Measurements from ENCODE around the gene STARD7. TPM values are rescaled to one million over a fixed set of nuclear protein-coding genes. Genes with fewer than 3 reads are reported as not detected.

STARD7 gene
- polyA plus RNA-seq, 2 of the 4 experiments (the other 2 are of a cell fraction) = 101 to 136 TPM

DNA sequence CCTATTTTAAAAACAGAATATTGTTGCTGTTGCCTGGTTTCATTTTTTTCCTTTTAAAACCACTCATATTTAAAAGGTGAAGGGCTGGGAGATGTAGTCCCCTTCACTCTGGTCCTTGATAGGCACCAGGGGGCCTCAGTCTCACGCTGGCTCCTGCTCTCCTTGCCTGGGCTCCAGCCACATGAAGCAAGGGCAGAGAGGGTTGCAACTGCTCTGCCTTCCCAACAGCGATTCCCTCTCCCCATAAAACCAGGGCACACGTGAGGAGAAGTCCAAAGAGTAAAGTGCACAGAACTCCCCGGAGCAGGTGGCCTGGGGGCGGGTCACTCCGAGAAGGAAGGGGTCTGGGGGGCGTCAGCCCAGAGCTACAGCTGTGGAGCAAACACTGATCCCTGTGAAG, 44.4 kb upstream of the STARD7 start:
- 0 out of 3 replicates have a peak, but pooled peaks cover 5% of the 10 kb centered on the region for H3K4me1 ChIP-seq
- H3K4me3 ChIP-seq = no peak overlapping the region
- 94% methylated on average over 4 of the region's 7 CpGs for WGBS (ENCODE audit: missing lambda C conversion rate)
- TF ChIP-seq RFX5 (IDR thresholded peaks at IDR 0.05) = no peak
- TF ChIP-seq TFCP2L1 (CRISPR knock-in tag; IDR thresholded peaks at IDR 0.05) = no peak
- no peak for TF ChIP-seq POLR2A (IDR thresholded peaks at IDR 0.05; ENCODE audit: low read length)
- no peak for TF ChIP-seq NPAS2 (CRISPR knock-in tag; IDR thresholded peaks at IDR 0.05; ENCODE audit: borderline replicate concordance)
- TF ChIP-seq CBX8 (IDR thresholded peaks at IDR 0.05) = no peak
- no peak for TF ChIP-seq NR3C1 (IDR thresholded peaks at IDR 0.05)
- TF ChIP-seq ESRRA (IDR thresholded peaks at IDR 0.05; ENCODE audit: borderline replicate concordance, low read length) = no peak
- TF ChIP-seq POLR2AphosphoS2 (conservative IDR thresholded peaks at IDR 0.05; ENCODE audit: low read length) = no peak
- no peak for TF ChIP-seq HOXB13 (CRISPR knock-in tag; IDR thresholded peaks at IDR 0.05; ENCODE audit: low read depth)
- no peak for TF ChIP-seq FOSB (CRISPR knock-in tag; IDR thresholded peaks at IDR 0.05)
- TF ChIP-seq BHLHE40 (IDR thresholded peaks at IDR 0.05; ENCODE audit: low read depth, low read length) = no peak
- TF ChIP-seq HDAC2 (IDR thresholded peaks at IDR 0.05) = no peak
- TF ChIP-seq CHD2 (IDR thresholded peaks at IDR 0.05; ENCODE audit: low read length, partially characterized antibody) = no peak
- no peak for TF ChIP-seq EHF (CRISPR knock-in tag; IDR thresholded peaks at IDR 0.05)
- no peak for TF ChIP-seq ZFP36 (IDR thresholded peaks at IDR 0.05; ENCODE audit: borderline replicate concordance, partially characterized antibody)
- no peak for TF ChIP-seq REST (IDR thresholded peaks at IDR 0.05)
- ATAC-seq = no peak
- DNase-seq (ENCODE audit: low read depth in 1 of 2, low spot score in 1 of 2) = no peak
- H3K9me3 ChIP-seq = no peaks in the 10 kb centered on the region
- ChIA-PET POLR2A (no interaction called here), CTCF (interaction anchor here (1.0 to 2.3 kb wide), 4 partner anchors 12 to 256 kb away, joined by 3 to 8 read pairs (median 6); no protein-coding TSS in a partner anchor)
- H3K4me2 ChIP-seq = no peak overlapping the region
- no peak for FAIRE-seq
- H3K27ac ChIP-seq = no peak overlapping the region

- CTCF ChIA-PET = interaction anchor here (1.4 to 2.9 kb wide), 3 partner anchors 8 to 230 kb away, joined by 5 to 11 read pairs (median 7); no protein-coding TSS in a partner anchor
- H3K9me3 ChIP-seq = no peaks in the 10 kb centered on the region
- ATAC-seq = no peak
- H3K4me1 ChIP-seq = 0 out of 3 replicates have a peak, but pooled peaks cover 5% of the 10 kb centered on the region
- POLR2A ChIA-PET = no interaction called here
- FAIRE-seq = no peak
- no peak overlapping the region; a peak in 1 of 6 replicates for H3K27ac ChIP-seq
- no peak for DNase-seq (ENCODE audit: low read depth in 1 of 2, low spot score in 1 of 2)
- H3K4me2 ChIP-seq = no peak overlapping the region
- no peak overlapping the region for H3K4me3 ChIP-seq
- WGBS (ENCODE audit: missing lambda C conversion rate) = 92% methylated on average over 8 of the region's 8 CpGs
- TF ChIP-seq, protein P1, sequence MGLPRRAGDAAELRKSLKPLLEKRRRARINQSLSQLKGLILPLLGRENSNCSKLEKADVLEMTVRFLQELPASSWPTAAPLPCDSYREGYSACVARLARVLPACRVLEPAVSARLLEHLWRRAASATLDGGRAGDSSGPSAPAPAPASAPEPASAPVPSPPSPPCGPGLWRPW (IDR thresholded peaks at IDR 0.05) = no peak
- TF ChIP-seq RFX5 (IDR thresholded peaks at IDR 0.05) (no peak), FOSB (CRISPR knock-in tag; IDR thresholded peaks at IDR 0.05) (no peak), FOXS1 (CRISPR knock-in tag; IDR thresholded peaks at IDR 0.05) (no peak), BHLHE40 (IDR thresholded peaks at IDR 0.05; ENCODE audit: low read depth, low read length) (no peak), CHD2 (IDR thresholded peaks at IDR 0.05; ENCODE audit: low read length, partially characterized antibody) (no peak), ATOH8 (CRISPR knock-in tag; IDR thresholded peaks at IDR 0.05; ENCODE audit: low read depth) (no peak), PHF8 (IDR thresholded peaks at IDR 0.05; ENCODE audit: borderline replicate concordance, low read depth) (no peak), KDM1A (IDR thresholded peaks at IDR 0.05; ENCODE audit: low read depth) (no peak)
- TF ChIP-seq, protein P2, sequence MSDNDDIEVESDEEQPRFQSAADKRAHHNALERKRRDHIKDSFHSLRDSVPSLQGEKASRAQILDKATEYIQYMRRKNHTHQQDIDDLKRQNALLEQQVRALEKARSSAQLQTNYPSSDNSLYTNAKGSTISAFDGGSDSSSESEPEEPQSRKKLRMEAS (IDR thresholded peaks at IDR 0.05) = no peak
Measured at GRCh38 chr2:96252526-96252925, 43.9 kb upstream of the STARD7 start.

Data from A549 (cell line).